MM.1S (cell line): ENCODE results near the gene ARHGEF19.

ENCODE experiments used
- CTCF ChIP-seq: fragments of 300-600 bp; sonication (generic); IDR thresholded peaks from 2 replicates; pipeline ENCODE4 v1.5.1; 2016; ENCODE audit warnings: antibody characterized with exemption, low read length, mixed read lengths
- EZH2phosphoT487 ChIP-seq: fragments of 300-600 bp; sonication (generic); IDR thresholded peaks from 2 replicates; pipeline ENCODE4 v1.6.1; 2018; ENCODE audit warnings: antibody characterized with exemption, low read length

GRCh38 chr1:16202281-16203210 lies 9.9 kb downstream of the ARHGEF19 start:
- TF ChIP-seq CTCF (no peak), EZH2phosphoT487 (no peak)
